Measurements from ENCODE around the gene CREB3.
A peak's percentile ranks its signal among the peaks of the same experiment; 100 is the strongest.

Gene CREB3

GRCh38 chr9:35732185-35732799, at the start of gene CREB3, which contains the start of gene TLN1:
Gene CREB3 (plus strand): TSS chr9:35732666. CDS start chr9:35732773, 107 bp downstream.
Gene TLN1 (minus strand): TSS chr9:35732195. CDS start chr9:35725694, 6,501 bp downstream.
- peak; percentile 93 to 98 for DNase-seq (ENCODE audit: extremely low read depth in 1 of 2, low read depth in 1 of 2)

- DNase-seq (ENCODE audit: extremely low read depth in 1 of 2, low read depth in 1 of 2), result no peak
Measured at GRCh38 chr9:35683323-35683722, 49.1 kb upstream of the CREB3 start.

GRCh38 chr9:35684921-35685320, 47.5 kb upstream of the CREB3 start:
- no peak for DNase-seq (ENCODE audit: extremely low read depth in 1 of 2, low read depth in 1 of 2)

GRCh38 chr9:35685506-35685905, 47.0 kb upstream of the CREB3 start:
- DNase-seq (ENCODE audit: extremely low read depth in 1 of 2, low read depth in 1 of 2), result no peak

GRCh38 chr9:35686222-35687203, 46.0 kb upstream of the CREB3 start:
- no peak for DNase-seq (ENCODE audit: extremely low read depth in 1 of 2, low read depth in 1 of 2)

- no peak for DNase-seq (ENCODE audit: extremely low read depth in 1 of 2, low read depth in 1 of 2)
Measured at GRCh38 chr9:35687306-35687705, 45.2 kb upstream of the CREB3 start.

GRCh38 chr9:35687972-35688557, 44.4 kb upstream of the CREB3 start:
- DNase-seq (ENCODE audit: extremely low read depth in 1 of 2, low read depth in 1 of 2), result no peak

GRCh38 chr9:35688558-35689541, 43.6 kb upstream of the CREB3 start:
- no peak for DNase-seq (ENCODE audit: extremely low read depth in 1 of 2, low read depth in 1 of 2)

- DNase-seq (ENCODE audit: extremely low read depth in 1 of 2, low read depth in 1 of 2), result no peak
Measured at GRCh38 chr9:35689542-35690293, 42.7 kb upstream of the CREB3 start, which contains the start of gene TPM2. Gene TPM2 (minus strand): TSS chr9:35689925. CDS start chr9:35689817, 108 bp downstream.

- no peak for DNase-seq (ENCODE audit: extremely low read depth in 1 of 2, low read depth in 1 of 2)
Measured at GRCh38 chr9:35690294-35690613, 42.2 kb upstream of the CREB3 start.

- no peak for DNase-seq (ENCODE audit: extremely low read depth in 1 of 2, low read depth in 1 of 2)
Measured at GRCh38 chr9:35690614-35691333, 41.7 kb upstream of the CREB3 start.

- no peak for DNase-seq (ENCODE audit: extremely low read depth in 1 of 2, low read depth in 1 of 2)
Measured at GRCh38 chr9:35691334-35691650, 41.2 kb upstream of the CREB3 start.

- no peak for DNase-seq (ENCODE audit: extremely low read depth in 1 of 2, low read depth in 1 of 2)
Measured at GRCh38 chr9:35691757-35692301, 40.6 kb upstream of the CREB3 start.

GRCh38 chr9:35695943-35696401, 36.5 kb upstream of the CREB3 start:
- DNase-seq (ENCODE audit: extremely low read depth in 1 of 2, low read depth in 1 of 2), result no peak

GRCh38 chr9:35696520-35697215, 35.8 kb upstream of the CREB3 start:
- peak; percentile 25 to 29 for DNase-seq (ENCODE audit: extremely low read depth in 1 of 2, low read depth in 1 of 2)

GRCh38 chr9:35697486-35697885, 35.0 kb upstream of the CREB3 start:
- DNase-seq (ENCODE audit: extremely low read depth in 1 of 2, low read depth in 1 of 2), result no peak

- no peak for DNase-seq (ENCODE audit: extremely low read depth in 1 of 2, low read depth in 1 of 2)
Measured at GRCh38 chr9:35698231-35698630, 34.2 kb upstream of the CREB3 start.

- DNase-seq (ENCODE audit: extremely low read depth in 1 of 2, low read depth in 1 of 2), result no peak
Measured at GRCh38 chr9:35700031-35700430, 32.4 kb upstream of the CREB3 start.
